ENCODE data around the gene MYO1A.
"Not testable (repeated sequence)": the region's sequence is repeated elsewhere in the genome, so short reads cannot be mapped to it uniquely, and the experiment has no call there.

Gene MYO1A

DNA sequence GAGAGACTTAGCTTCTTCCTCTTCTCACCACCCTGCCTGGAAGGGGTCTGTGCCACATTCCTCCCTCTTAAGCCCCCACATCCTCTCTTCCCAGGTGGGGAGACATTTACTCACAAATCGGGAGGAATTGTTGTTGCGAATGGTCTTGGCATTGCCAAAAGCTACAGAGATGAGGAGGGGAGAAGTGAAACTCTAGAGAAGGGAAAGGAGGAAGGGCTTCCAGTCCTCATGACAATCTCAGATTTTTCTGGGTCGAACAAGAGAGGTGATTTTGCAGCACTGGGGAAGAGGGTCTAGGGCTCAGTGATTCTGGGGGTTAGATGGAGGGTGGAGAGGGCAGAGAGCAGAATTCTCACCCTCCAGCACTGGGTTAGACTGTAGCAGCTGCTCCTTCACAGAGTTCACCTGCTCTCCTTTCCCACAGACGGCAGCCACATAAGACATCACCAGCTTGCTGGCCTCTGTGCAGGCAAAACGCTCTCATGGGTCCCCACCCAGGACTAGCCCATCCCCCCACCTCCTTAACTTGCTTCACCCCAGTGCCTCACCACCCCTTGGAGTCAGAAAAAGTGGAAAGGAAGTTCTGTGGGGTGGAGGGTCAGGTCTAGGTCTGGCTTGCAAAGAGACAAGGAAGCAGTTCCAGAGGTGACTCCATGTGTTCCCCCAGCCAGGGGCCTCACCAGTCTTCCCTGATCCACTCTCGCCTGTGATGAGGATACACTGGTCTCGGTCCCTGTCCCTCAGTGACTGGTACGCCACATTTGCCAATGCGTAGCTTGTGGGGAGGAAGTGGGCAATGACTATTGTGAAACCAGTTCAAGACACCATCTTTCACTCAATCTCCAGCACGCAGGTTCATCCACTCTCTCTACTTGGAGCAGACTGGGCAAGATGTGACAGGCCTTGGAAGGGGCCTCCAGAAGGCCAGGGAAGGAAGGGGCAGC, 2.7 kb downstream of the MYO1A start:
- DNase-seq (ENCODE audit: low spot score): peak; percentile 17

DNA sequence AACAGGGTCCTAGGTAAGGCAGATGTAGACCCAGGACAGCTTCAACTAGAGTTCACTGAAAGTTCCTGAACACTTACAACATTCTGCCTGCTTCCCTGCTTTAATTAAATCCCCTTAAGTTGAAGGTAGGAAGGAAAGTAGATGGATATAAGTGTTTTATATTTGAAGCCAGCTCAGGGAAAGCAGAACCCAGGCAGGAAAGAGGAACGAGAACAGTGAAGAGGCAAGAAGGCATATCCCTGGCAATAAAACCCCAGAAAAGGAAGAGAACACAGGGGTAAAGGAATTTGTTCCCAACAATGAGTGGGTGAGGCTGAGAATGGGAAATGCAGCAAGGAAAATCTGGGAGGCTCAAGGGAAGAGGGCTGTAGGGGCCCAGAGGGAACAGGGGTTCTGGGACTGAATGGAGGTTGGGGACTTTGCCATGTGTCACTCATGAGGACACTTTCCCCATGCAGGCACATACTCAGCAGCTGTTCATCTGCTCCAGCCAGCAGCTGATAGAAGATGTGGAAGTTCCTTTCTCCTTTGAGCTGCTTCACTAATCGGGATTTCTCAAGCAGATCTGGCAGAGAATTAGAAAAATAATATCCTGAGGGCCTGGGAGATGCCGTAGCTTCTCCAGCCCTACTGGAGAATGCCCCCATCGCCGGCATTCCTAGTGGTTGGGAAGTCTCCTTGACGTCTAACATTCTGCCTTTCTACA, 3.7 kb downstream of the MYO1A start:
- DNase-seq (ENCODE audit: low spot score): no peak

DNA sequence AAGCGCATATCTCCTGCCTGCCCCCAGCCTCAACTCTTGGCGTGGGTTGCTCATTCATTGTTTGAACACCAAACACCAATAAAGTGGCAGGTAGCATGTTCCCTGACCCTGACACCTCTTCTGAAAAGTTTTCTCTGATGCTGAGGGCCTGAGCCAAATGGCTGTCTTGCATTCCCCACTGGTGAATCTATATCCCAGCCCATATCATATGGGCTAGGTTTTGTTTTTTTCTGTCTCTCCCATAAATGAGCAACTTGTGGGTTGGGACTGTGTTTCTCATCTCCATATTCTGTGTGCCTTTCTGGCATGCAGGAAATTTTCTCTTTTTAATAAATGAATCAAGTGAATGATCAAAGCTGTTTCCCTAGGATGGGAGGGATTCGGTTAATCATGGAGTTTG, 5.0 kb downstream of the MYO1A start:
- DNase-seq (ENCODE audit: low spot score): no peak

DNA sequence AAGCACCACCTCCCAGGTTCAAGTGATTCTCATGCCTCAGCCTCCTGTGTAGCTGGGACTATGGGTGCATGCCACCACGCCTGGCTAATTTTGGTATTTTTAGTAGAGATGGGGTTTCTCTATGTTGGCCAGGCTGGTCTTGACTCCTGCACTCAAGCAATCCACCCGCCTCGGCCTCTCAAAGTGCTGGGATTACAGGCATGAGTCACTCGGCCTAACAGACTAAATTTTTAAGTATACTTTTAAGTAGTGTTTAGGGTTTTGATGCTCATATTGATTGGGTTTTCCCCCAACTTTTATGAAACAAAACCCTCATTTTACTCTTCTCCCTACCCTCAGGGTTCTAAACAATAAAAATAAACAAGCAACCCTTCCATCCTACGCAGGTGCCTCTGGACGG, 5.5 kb downstream of the MYO1A start:
- DNase-seq (ENCODE audit: low spot score): no peak

DNA sequence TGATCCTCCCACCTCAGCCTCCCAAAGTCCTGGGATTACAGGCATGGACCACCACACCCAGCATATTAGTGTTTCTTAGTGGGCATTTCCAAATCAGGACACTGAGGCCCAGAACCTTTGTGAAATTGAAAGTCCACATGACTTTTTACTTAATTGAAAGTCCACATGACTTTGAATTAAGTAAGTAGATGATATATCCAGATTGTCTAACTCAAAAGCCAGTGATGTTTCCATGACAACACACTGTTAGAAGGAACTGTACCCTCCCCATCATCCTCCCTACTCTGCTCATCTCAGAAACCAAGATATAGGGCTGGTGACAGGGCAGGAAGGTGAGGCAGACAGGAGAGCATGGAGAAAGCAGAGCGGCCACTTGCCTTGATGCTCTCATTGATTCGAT, 7.2 kb downstream of the MYO1A start:
- DNase-seq (ENCODE audit: low spot score): no peak

DNA sequence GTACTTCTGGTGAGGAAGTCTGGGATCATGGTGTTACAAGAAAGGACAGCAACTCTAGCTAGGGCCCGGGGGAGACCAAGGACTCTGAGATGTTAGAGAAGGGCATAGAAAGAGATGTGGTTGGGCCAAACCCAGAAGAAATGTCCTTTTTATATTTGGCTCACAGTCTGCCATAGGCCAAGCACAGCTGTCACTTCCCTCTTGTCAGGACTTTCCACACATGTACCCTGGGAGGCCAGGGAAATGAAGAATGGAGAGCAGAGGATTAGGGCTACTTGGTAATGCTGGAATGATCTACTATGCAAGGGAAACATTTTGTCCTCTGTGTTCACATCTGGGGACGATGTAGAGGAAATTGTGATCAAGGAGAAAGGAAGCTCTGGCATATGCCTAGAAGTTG, 9.2 kb downstream of the MYO1A start:
- no peak for DNase-seq (ENCODE audit: low spot score)

DNA sequence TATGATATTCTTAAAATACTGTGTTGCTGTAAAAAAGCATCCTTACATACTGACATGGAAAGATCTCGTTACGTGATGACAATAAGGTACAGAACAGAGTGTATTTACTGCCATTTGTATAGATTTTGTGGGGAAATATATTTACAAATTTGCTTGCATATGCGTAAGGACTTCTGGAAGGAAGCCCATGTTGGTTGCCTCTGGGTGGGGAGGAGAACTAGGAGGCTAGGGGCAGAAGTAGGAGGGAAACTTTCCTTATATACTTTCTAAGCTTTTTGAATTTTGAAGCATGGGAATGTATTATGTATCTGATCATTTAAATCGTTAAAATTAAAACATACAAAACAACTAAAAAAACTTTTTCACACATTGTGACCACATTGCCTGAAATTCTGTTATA, 9.7 kb downstream of the MYO1A start:
- DNase-seq (ENCODE audit: low spot score): no peak

DNA sequence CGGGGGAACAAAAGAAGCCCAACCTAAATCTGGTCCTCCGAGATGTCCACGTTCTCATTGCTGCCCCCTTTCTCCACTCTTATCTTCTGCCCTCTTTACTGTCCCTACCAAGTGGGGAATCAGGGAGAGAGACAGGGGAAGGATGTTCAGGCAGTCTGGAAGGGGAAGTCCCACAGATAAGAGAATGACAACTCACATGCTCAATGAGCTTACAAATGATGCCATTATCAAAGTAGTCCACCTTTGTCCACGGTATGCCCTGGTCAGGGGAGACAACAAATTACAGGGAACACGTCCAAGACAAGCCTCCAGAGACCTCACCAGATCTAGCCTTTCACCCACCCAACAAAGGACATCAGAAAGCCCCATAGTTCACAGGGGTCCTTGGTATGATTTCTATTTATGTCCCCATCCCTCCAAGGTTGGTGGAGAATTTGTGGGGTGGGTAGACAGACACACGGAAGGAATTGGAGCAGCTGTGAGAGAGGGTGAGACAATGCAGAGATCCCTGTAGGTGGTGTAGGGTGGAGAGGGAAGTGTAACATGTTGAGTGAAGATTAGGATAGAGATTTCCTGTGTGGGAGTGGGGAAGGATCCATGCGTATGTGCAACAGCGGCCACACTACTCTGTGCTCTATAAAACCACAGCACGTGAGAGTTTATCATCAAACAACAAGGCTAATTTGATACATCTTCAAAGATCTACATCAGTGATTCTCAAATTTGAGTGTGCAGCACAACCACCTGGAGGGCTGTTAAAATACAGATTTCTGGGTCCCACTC, 10.7 kb downstream of the MYO1A start:
- no peak for DNase-seq (ENCODE audit: low spot score)

DNA sequence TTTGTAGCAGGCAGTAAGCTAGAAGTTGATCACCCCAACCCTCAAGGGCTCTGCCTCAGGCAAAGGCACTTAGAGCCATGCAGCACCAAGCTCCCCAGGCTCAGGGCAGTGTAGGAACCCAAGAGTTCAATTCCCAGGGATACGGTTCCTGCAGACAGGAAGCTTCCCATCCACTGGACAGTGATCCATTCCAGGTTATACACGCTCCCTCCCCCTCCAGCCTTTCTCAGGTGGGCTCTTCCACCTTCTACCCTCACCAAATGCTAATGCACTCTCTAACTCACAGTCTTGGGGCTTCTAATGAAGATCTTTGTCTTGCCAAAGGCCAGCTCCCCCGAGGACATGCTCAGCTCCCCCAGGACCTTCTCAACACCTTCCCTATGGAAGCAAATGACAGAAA, 12.7 kb downstream of the MYO1A start:
- DNase-seq (ENCODE audit: low spot score): no peak

DNA sequence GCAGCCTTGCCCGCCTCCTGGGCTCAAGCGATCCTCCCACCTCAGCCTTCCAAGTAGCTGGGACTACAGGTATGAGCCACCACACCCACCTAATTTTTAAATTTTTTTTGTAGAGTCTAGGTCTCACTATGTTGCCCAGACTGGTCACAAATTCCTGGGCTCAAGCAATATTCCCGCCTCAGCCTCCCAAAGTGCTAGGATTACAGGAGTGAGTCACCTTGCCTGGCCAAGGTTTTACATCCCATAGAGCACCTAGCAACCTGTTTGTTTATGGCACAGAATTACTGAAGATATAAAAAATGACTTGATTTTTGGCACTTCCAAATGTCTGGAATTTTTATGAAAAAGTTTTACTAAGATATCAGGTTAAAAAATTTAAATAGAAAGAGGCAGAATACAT, 16.5 kb downstream of the MYO1A start:
- DNase-seq (ENCODE audit: low spot score): no peak

DNA sequence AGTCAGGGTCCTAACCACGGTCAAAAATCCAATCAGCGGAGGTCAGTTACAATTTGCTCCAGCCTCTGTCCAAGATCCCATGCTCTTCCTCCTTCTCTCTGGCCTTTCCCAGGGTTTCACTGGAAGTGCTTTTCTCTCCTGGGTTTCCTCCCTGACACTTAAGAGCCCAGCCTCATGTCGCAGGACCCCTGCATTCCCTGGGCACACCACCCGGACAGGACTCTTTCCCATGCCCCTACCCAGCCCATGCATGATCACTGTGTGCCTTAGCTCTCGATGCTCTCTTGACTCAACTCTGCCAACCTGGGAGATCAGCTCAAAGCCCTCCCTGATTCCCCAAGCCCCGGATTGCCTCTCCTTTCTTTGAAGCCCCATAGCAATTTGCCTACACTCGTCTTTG, 18.1 kb downstream of the MYO1A start:
- no peak for DNase-seq (ENCODE audit: low spot score)

DNA sequence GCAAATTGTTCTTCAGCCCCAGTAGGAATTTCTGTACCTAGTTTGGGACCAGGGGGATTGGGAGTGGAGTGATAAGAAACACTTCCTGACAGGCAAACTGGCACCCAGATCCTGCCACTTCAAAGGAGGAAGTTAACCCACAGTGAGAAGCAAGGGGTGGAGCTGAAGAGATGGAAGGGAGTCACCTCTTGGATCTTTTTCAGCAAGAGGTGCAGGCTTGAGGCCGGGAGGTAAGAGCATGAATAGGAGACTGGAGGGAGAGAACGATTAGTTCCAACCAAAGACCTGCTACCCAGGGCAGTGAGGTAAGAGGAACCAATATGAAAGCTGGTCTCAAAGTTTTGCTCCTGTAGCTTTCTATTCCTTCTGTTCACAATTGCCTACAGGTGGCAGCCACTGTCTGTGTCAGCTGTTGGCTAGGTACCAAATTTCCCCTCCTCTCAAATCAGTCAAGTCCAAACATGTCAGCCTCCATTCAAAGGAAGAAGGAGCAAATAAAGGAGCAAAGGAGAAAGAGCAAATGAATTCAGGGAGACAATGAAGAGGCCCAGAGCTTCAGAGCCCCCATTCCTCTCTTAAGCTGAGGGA, 18.7 kb downstream of the MYO1A start:
- peak; percentile 30 for DNase-seq (ENCODE audit: low spot score)

DNA sequence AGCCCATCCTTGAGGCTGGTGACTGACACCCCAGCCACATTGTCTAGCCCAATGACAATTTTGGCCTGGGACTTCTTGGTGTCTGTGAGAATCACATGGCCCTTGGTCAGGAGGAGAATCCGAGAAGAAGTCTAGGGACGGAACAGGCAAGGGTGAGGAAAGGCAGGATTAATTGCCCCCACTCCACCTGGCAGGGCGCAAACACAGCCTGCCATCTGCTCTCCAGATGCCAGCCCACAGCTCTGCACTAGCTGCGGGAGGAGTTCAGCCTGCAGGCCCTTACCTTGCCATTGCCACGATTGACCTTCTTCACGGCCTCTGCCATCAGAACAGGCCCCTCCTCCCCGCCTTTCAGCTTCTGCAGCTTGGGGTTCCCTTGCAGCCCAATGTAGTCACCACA, 20.5 kb downstream of the MYO1A start:
- DNase-seq (ENCODE audit: low spot score): no peak

DNA sequence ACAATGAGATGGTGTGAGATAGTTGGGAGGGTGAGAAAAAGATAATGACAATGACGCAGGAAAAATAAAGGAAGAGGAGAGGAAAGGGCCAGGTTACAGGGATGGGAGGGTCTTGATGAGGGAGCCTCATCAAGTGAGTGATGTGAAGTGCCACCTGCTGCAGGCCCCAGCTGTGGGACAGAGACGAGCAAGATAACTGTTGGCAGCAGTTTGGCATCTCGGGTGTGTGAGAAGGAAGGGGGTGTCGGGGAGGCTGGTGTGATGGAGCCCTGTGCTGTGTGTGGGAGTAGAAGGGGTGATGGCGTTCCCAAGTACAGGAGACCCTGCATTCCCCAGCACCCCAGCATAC, 22.1 kb downstream of the MYO1A start:
- no peak for DNase-seq (ENCODE audit: low spot score)

DNA sequence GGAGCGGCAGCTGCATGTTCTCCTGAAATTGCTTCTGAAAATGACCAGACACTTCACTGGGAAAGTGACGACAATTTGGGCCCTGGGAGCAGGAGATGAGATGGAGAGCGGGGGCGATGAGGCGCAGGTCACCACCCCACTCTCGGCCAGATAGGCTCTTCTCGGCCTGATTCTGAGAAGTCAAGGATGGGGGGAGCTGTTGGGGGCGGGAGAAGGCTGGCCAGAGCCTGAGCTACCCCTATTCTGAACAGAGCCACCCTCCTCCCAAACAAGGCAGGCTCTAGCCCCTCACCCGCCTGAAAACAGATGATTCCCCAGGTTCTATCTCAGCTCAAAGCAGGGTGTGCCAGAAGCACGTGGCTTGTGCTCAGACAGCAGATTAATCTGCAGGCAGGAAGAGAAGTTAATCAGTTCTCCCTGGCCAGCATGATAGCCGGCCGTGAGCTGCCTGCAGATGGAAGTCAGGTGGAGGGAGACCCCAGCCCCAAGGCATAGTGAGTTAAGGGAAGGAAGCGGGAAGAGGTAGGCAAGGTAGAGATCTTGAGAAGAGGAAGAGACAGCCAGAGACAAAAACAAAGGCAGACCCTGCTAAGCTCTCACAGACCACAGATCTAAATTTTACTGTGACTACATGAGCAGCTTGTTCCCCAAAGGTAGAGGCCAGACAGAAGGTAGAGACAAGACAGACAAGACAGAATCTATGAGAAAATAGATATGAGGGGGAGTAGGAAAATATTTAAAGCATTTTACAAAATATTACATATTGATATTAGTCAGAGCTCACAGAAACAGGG, 22.7 kb downstream of the MYO1A start:
- DNase-seq (ENCODE audit: low spot score): no peak

DNA sequence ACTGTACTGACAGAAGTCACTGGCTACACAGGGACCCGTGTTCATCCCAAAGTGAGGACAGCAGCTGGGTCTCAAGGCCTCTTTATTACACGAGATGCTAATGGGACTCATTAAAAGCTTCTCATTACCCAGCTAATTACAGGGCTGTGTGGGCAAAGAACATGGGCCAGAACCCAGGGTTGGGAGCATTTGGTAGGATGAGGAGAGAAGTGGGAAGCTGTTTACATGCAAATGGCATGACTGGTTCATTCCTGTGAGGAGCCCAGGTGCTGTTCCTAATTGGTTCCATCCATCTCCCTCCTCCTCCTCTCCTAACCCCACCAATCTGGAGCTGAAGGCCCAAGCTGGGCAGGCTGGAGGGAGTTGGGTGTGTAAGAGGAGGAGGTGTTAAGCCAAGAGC, 24.7 kb downstream of the MYO1A start:
- DNase-seq (ENCODE audit: low spot score): no peak

DNA sequence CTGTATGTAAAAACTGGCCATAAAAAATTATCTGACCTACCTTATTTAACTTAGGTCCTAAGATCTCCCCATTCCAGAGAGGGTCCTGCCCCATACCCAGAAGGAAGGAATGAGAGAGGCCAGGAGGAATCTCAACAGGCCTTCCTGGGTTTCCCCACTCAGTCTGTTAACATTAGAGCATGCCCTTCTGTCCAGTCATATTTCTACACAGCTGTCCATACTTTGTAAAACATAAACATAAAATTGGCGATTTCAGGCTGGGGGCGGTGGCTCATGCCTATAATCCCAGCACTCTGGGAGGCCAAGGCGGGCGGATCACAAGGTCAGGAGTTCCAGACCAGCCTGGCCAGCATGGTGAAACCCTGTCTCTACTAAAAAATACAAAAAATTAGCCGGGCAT, 27.6 kb downstream of the MYO1A start:
- DNase-seq (ENCODE audit: low spot score): not testable (repeated sequence)

DNA sequence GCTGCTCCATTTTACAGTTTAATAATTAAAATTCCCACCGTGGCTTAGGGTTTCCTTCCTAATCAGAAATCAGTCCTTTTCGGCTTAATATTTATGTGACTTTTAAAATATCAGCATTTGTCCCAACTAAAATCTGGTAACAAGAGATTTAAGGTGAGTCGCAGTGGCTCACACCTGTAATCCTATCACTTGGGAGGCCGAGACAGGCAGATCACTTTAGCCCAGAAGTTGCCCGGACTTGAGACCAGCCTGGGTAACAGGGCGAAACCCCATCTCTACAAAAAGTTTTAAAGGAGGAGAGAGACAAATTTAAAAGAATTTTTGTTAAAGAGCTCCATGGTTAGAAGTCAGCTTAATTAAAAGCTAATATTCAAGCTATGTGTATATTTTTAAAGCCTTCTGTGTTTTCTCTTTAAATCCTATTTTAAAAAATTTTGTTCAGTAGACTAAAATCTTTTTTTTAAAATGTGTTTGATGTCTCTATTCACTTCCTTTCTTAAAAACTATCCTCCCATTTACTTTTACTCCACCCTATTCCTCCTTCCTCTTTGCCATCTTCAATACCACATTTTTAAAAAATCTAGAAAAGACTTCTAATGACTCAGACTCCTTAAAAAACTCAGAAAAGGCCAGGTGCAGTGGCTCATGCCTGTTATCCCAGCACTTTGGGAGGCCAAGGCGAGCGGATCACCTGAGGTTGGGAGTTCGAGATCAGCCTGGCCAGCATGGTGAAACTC, 29.8 kb downstream of the MYO1A start:
- no peak for DNase-seq (ENCODE audit: low spot score)

DNA sequence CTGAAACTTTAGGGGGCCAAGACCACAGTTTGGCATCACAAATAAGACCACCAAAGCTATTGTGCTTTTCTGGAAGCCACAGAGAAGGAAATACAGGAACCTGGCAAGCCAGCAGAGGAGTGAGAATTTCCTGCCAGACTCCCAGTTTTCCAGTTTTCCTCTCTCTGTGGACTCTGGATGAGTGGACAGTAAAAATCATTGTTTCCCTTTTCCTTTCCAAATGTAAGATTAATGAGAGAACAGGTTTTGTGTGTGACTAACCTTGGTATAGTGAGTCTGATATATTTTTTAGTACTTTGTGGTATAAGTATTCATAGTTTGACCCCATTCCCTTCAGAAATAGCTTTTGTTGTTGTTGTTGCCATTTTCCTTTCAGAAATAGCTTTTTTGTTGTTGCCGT, 31.0 kb downstream of the MYO1A start:
- DNase-seq (ENCODE audit: low spot score): no peak

DNA sequence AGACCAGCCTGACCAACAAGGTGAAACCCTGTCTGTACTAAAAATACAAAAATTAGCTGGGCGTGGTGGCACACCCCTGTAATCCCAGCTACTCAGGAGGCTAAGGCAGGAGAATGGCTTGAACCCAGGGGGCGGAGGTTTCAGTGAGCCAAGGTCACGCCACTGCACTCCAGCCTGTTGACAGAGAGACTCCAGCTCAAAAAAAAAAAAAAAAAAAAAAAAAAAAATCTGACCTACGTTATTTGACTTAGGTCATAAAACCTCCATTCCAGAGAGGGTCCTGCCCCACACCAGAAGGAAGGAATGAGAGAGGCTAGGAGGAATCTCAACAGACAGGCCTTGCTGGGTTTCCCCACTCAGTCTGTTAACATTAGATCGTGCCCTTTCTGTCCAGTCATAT, 31.6 kb downstream of the MYO1A start:
- not testable (repeated sequence) for DNase-seq (ENCODE audit: low spot score)

DNA sequence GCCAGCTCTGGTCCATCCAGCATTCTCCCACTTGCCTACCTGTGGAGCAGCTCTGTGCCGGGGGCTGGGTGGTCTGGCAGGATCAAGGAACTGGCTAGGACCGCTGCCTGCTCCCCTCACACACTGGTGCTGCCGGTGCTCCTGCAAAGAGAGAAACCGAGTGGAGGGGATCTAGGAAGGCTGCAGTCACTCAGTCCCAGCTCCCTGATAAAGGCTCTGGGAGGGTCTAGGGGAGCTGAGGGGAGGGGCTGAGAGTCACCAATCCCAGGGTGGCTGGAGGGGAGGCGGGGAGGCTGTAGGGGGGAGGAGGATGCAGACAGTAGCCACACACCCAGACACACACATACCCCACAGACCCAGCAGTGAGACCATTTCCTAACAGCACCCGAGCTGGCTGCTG, 33.6 kb downstream of the MYO1A start, which contains the start of gene TAC3:
TAC3 (minus strand) TSS at position 182 of the 400 bp plus-strand sequence. CDS start 732 bp downstream, outside the sequence.
- no peak for DNase-seq (ENCODE audit: low spot score)

Data from CD4-positive, alpha-beta T cell treated with Interleukin-6 at 100 ng/mL for 8 hours (primary cell).